ENCODE results near the gene GMPR2.
"Not testable (repeated sequence)": the region's sequence is repeated elsewhere in the genome, so short reads cannot be mapped to it uniquely, and the experiment has no call there.

DNA sequence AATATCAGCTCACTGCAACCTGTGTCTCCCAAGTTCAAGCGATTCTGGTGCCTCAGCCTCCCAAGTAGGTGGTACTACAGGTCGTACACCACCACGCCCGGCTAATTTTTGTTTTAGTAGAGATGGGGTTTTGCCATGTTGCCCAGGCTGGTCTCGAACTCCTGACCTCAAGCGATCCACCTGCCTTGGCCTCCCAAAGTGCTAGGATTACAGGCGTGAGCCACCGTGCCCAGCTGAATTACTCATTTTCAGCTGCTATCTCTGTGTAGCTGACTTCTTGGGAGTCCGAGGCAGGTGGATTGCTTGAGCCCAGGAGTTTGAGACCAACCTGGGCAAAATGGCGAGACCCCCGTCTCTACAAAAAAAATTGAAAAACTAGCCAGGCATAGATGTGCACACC is 12.6 kb downstream of the GMPR2 start:
- TF ChIP-seq, protein P1, sequence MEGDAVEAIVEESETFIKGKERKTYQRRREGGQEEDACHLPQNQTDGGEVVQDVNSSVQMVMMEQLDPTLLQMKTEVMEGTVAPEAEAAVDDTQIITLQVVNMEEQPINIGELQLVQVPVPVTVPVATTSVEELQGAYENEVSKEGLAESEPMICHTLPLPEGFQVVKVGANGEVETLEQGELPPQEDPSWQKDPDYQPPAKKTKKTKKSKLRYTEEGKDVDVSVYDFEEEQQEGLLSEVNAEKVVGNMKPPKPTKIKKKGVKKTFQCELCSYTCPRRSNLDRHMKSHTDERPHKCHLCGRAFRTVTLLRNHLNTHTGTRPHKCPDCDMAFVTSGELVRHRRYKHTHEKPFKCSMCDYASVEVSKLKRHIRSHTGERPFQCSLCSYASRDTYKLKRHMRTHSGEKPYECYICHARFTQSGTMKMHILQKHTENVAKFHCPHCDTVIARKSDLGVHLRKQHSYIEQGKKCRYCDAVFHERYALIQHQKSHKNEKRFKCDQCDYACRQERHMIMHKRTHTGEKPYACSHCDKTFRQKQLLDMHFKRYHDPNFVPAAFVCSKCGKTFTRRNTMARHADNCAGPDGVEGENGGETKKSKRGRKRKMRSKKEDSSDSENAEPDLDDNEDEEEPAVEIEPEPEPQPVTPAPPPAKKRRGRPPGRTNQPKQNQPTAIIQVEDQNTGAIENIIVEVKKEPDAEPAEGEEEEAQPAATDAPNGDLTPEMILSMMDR (conservative IDR thresholded peaks at IDR 0.05; ENCODE audit: low read depth, low read length): not testable (repeated sequence)
- not testable (repeated sequence) for TF ChIP-seq EZH2 (IDR thresholded peaks at IDR 0.05; ENCODE audit: borderline replicate concordance, low read depth, low read length, poor library complexity, severe bottlenecking)
